ENCODE results near the gene SRPRB.

GRCh38 chr3:133828576-133829309 lies 23.1 kb downstream of the SRPRB start:
- TF ChIP-seq EZH2 (IDR thresholded peaks at IDR 0.05) (no peak), CTCF (IDR thresholded peaks at IDR 0.05 in 2 of 3, conservative IDR thresholded peaks at IDR 0.05 in 1 of 3; ENCODE audit: borderline replicate concordance in 1 of 3, insufficient read depth in 1 of 3, low read depth in 2 of 3, low read length in 2 of 3) (no peak), YY1 (IDR thresholded peaks at IDR 0.05; ENCODE audit: extremely low read depth, insufficient replicate concordance, low read depth, low read length) (no peak), POLR2A (IDR thresholded peaks at IDR 0.05; ENCODE audit: borderline replicate concordance, extremely low read depth, insufficient read depth, insufficient read length) (no peak), POLR2AphosphoS5 (IDR thresholded peaks at IDR 0.05; ENCODE audit: low read depth, low read length) (no peak), SP1 (IDR thresholded peaks at IDR 0.05; ENCODE audit: low read depth) (no peak), ZNF274 (IDR thresholded peaks at IDR 0.05; ENCODE audit: low read depth, low read length) (no peak), MAX (IDR thresholded peaks at IDR 0.05) (no peak), ZFX (IDR thresholded peaks at IDR 0.05) (no peak), JUND (IDR thresholded peaks at IDR 0.05) (no peak), EGR1 (IDR thresholded peaks at IDR 0.05; ENCODE audit: low read depth) (no peak), REST (IDR thresholded peaks at IDR 0.05; ENCODE audit: low read depth) (no peak)
